ENCODE data around the gene PLB1.

The PLB1 gene

DNA sequence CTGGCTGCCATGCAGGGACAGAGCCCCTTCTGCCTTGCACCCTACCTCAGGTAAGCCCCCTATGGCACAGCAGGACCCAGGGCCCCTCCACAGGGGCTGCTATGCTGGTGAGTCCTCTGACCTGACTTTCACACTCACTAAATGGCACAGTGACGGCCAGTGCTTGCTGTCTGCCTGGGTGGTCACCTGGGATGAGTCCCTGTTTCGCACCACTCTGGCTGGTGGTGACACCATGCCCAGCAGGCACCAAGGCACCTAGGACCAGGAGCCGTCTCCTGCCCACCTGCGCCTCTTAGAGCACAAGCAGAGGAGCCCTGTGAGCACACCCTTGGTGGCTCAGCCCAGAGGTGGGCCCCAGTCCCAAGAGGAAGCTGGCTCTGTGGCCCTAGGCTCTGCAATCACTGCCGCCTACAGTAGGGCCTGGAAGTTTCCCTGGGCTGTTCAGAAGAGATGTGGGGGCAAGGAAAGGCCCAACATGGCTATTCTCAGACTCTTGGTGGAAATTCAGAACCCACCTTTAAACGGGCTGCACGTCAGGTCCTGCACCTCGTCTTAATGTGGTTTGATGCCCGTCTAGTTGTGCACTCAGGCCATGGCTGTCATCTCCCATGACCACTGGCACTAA, 96.0 kb downstream of the PLB1 start:
- no peak for DNase-seq (ENCODE audit: low read depth in 2 of 2)

DNA sequence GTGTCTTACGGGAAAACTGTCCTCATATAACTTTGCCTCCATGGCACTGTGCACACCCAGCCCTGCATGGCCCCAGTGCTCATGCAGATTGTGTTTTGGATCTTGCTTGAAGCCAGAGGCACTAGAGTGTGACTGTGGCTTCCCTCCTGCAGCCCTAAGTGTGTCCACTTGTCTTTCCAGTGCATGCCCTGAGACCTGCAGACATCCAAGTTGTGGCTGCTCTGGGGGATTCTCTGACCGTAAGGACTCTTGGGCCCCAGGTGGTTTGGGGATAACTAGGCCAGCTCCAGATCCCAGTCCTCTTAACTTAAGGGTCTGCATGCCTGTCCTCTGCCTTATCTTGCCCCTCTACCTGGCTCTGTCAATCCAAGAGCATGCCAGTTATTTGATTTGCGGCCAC, 96.6 kb downstream of the PLB1 start:
- no peak for DNase-seq (ENCODE audit: low read depth in 2 of 2)

DNA sequence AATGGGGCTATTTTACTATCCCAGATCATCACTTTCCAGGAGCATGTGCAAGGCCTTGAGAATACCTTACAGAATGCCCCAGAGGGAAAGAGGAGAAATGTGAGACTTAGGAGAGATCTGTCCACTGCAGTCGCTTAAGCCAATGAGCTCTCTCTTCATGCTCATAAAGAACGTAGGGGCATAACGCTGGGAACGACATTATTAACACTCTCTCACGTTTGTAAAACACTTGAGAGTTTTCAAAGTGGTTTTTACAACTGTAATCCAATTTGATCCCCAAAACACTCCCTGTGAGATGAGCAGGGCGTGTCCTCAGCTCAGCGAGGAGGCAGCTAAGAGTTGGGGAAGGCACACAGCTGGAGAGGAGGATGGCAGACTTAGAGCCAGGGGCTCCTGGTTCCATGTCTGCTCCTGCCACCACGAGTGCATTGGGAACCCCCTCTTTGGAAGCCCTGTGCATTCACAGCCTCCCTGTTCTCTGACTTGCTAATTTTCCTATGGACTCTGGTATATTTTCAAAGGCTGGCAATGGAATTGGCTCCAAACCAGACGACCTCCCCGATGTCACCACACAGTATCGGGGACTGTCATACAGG, 97.4 kb downstream of the PLB1 start:
- no peak for DNase-seq (ENCODE audit: low read depth in 2 of 2)

DNA sequence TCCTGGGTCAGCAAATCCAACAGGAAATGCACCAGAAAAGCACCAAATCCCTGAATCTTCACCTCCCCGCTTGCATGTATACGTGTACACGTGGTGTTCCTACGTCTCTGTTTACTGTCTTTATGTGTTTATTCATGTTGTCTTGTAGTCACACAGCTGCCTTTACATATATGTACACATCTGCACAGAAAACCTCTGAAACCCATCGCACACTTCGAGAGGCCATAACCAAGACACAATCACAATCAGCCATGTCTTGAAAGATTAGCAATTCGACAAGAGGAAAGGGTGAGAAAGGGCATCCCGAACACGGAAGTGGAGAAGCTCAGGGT, 98.1 kb downstream of the PLB1 start:
- no peak for DNase-seq (ENCODE audit: low read depth in 2 of 2)

DNA sequence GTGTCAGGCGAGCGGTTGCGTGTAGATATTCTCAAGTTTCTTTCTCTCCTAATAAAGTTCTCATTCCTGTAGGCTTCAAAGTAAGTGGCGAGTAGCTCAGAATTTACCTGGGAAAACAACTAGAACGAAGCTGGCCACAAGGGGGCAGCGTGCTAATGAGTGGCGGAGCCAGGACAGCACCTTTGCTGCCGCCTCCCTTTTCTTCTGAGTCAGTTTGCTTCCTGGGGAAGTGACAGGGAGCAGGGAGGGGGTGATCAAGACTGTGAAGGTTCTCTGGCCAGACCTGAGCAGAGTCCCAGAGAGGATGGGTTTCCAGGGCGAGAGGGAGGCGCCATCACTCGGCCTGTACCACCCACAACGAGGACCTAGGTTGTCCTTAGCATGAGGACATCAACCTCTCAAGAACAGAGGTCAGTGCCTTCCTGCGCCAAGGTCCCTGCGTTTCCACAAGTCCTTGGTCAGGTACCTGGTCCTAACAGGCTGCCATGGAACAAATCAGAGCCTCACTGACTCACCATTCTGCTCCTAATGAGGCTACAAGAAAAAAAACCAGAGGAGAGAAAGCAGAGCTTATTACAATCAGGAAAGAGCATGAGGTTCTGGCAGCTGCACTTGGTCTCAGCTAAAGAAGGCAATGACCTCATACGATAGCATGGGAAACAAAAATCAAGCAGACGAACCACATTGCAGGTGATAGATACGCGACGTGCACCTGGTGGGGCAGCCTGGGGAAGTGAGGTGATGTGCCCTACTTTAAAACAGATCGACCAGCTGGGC, 98.7 kb downstream of the PLB1 start:
- peak; percentile 68 to 83 for DNase-seq (ENCODE audit: low read depth in 2 of 2)

DNA sequence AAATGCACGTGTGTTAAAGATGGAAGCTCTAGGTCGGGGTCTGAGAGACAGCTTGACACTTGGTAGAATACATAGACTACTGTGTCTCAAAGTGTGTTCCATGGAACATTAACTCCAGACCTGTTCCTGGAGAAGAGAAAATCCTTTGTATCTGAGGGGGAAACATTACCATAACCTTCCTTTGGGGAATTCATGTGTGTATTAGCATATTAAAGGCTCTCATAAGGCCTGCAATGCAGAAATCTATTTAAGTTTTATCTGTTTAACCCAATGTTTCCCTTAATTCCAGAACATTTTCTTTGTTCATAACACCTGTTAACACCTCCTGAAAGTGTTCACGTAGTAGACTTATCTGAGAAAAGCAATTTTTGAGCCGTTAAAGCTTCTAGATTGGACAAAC, 99.5 kb downstream of the PLB1 start:
- DNase-seq (ENCODE audit: low read depth in 2 of 2), result no peak

DNA sequence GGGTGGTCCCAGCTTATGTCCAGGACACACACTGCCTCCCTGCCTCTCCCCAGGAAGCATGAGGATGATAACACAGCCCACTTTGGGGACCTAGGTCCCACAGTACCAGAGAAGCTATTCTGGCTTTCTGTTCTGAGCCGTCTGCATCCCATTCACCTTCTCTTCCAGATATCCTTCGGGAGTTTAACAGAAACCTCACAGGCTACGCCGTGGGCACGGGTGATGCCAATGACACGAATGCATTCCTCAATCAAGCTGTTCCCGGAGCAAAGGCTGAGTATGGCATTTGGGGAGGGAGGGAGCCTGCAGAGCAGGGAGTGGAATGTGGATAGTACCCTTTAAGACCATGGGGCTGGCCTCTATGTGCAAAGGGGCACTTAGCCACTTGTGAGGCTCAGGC, 102.6 kb downstream of the PLB1 start:
- DNase-seq (ENCODE audit: low read depth in 2 of 2), result no peak

DNA sequence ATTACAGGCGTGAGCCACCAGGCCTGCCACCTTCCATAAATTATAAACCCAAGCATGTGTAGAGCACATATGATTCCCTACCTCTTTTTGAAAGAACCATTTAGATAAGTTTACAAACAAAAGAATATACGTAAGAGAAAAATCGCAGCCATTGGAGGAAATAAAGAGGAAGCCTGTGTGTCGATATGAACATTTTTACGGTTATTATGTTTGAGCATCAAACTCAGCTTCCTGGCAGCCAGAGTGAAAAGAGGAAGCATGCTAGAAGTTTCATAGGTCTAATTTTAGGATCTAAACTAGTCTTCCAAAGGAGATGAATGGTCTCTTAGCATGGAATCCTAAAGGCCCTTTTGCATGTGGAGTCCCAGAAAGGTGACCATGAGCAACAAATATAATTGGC, 104.3 kb downstream of the PLB1 start:
- no peak for DNase-seq (ENCODE audit: low read depth in 2 of 2)

DNA sequence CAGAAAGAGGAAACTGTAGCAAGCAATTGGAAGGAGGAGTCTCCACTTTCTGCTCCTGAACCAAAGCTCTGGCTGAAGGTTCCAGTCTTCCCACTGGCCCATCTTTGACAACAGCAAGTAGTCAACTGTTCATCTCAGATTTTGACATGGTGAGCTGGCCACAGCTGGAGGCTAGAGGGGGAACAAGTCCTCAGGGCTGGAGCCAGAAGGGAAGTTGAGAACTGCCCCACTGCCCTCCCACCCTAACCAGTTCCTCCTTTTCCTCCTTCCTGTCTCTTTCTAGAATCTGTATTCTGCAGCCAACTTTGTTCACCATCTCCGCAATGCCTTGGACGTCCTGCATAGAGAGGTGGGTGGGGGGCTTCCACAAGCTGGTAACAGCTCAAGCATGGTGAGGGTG, 105.8 kb downstream of the PLB1 start:
- DNase-seq (ENCODE audit: low read depth in 2 of 2), result no peak

DNA sequence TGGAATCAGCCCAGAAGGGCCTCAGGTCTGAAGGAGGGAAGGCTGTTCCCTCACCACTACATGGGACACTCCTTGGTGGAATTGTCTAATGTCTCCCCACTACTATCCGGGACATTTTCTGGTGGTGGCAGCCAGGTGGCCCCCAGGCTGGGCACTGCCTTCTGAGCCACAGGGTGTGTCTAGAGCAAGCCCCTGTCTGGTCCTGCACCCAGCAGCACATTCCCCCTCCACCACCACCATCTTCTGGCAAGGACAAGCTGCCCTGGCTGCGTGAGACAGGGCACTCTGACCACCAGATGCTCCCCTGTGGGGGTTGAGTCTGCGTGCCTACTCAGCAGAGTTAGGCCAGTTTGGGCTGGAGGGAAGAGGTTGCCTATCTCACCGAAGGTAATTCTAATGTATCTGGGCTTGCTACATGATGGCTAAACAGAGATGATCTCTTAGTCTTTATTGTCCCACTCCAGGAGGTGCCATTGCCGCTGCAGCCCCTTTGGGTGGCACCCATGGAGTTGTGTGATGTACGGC, 106.3 kb downstream of the PLB1 start:
- DNase-seq (ENCODE audit: low read depth in 2 of 2), result no peak

DNA sequence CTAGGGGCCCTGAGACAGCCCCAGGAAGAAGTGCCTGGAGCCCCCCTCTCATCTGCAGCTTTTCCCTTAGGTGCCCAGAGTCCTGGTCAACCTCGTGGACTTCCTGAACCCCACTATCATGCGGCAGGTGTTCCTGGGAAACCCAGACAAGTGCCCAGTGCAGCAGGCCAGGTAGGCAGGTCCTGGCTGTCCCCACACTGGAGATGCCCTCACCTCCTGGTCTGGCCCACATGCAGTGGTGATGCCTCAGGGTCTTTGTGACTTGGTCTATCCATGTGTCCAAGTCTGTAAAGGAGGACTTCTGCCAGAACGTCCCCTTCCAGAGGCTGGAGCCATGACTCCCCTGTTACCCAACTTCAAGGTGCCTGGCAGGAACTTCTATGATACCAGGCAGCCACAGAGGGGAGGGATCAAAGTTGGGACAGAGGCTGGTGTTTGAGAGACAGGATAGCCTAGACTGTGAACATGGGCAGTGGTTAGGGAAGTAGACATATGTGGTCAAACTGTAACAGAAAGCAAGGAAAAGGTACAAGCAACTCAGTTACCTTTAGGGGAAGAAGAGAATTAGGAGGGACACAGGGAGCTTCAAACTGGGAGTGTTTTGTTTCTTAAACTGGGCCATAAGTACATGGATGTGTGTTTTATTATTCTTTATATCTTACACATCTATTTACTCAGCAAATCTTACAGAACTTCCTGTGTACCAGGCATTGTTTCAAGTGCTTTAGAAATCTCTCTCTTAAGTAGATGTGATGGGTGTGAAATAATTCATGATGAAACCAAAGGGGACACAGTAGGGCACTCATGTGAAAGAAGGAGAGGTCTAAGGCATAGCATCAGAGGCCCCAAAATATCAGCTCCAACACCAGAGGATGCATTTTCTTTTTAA, 107.1 kb downstream of the PLB1 start:
- no peak for DNase-seq (ENCODE audit: low read depth in 2 of 2)

DNA sequence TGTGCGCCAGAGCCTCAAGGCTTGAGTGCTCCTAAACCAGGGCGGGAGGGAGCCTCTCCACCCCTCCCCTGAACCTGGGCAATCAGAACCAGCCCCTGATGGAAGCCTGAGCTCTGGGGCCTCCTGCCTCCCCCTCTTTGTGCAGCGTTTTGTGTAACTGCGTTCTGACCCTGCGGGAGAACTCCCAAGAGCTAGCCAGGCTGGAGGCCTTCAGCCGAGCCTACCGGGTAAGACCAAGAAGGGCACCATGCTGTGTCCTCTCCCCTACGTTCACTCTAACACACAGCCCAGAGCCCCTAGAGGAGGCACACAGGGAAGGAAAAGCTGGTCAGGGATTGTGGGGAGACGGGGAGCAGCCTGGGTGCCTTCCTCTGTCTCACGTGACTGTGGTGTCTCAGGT, 108.0 kb downstream of the PLB1 start:
- no peak for DNase-seq (ENCODE audit: low read depth in 2 of 2)

DNA sequence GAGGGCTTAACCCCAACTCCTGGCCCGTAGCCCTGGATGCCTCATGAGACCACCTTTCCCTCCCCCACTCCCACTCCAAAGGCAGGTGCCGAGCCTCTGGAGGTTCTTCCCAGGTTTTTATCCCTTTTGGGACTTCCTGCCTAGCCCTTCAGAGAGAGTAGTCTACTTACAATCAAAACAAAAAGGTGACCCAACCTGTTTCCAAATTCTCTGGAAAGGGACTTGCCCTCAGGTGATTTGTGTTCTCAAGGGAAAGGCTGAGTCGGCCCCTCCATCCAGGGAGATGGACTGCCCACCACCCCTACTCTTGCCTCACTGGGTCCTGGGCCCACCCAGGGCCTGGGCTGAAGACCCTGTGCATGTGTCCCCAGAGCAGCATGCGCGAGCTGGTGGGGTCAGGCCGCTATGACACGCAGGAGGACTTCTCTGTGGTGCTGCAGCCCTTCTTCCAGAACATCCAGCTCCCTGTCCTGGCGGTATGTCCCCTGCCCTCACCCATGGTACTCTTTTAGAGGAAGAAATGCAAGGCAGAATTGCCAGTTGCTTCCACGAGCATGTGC, 108.5 kb downstream of the PLB1 start:
- DNase-seq (ENCODE audit: low read depth in 2 of 2), result no peak

DNA sequence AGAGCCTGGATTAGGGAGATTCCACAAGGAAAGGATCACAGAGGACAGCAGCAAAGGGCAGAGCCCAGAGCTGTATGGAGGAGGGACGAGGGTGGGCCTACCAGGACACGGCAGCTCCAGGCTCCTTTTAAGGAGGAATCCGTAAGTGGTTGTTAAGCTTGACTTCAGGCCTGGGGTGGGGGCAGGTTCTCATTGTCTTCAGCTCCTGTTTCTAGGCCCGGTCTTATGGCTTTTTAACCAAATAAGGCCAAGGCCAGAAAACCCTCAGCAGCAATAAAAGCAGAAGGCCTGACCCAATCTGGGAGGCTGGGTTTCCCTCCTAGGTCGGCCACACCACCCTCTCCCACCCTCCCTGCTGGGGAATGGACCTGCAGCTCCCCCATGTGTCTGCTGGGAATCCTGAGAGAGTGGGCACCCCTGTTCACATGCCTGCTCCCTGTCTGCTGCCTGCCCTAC, 111.2 kb downstream of the PLB1 start:
- DNase-seq (ENCODE audit: low read depth in 2 of 2), result no peak

DNA sequence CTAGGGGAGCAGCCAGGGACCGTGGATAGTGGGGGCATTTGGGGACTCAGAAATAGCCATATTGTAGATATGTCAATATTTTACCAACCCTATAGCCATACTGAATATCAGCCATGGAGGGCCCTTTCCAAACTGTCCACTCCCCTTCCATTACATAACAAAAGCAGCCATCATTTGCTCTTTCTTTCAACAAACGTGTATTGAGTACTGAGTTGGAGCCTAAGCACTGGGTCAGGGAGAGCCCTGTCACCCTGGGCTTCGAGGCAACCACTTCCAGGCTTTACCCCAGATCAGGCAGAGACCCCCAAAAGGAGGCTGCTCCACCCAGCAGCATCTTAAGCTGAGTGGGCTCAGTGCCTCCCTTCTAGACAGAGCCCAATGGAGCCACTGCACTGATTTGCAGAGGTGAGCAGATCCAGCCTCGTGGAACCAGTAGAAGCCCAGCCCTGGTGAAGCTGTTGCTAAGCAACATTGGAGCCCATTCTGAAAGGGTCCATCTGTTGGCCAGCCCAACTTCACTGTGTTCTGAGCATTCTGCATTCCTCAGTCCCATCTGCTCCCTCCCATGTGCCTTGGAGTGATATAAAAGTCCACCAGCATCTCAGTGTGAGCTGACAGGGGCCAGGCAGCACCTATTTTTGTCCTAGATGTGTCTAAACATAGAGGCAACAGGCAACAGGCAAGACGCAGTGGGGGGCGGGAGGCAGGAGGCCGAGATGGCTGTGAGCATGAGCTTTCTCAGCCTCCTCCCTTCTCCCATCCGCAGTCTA, 112.1 kb downstream of the PLB1 start:
- no peak for DNase-seq (ENCODE audit: low read depth in 2 of 2)

DNA sequence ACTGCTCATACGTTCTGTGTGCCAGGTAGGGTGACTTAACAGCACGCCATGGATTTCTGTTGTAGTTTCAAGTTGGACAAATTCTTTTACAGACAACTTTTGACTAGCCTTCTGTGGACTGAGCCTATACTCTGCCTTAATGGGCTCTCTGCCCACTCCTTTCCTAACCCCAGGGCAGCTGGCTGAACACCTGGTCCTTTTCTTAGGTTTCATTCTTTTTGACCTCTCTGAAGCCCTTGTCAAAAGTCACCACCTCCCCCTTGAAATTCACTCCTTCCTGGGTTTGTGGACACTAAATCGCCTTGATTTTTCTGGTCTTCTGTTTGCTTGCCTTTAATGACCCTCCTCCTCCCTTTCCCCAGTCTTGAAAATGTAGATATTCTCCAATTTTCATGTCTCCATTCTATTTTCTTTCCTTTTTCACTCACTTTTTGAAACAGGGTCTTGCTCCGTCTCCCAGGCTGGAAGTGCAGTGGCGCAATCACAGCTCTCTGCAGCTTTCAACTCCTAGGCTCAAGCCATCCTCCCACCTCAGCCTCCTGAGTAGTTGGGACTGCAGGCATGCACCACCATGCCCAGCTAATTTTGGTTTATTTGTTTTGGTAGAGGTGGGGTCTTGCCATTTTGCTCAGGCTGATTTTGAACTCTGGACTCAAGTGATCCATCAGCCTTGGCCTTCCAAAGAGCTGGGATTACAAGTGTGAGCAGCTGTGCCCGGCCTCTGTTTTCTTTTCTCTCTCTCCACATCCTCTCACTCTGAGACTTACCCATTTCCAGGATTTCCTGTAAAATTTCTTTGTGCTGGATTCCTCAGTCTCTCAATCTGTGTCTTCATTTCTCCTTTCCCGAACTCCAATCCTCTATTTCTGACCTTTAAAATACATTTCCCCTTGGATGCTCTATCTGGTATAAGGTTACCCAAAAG, 112.9 kb downstream of the PLB1 start:
- no peak for DNase-seq (ENCODE audit: low read depth in 2 of 2)

DNA sequence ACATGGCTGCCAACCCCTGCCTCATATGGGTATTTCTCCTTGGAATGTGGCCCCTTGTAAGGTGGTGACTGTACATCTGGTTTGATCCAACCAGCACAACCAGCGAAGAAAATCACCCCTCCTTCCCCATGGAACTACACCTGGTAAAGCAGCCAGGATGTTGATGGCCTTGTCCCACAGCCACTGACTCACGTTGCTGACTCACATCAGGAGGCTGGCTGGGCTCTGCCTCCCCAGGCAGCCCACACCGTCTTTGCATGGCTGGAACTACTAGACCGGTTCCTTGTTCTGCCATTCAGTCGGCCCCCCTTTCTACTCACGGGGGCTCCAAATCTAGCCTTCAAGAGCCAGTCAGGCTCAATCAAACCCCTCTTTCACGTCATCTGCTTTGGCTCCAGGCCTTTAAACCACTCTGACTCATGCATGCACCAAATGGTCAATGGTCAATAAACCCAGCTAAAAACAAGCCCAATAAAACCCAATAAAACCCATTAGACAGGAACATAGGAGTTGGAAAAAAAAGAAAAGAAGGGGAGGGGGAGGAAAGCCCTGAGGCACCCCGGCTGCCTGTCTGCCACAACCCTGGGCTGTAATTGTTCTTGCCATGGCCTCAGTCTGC, 114.8 kb downstream of the PLB1 start:
- DNase-seq (ENCODE audit: low read depth in 2 of 2), result peak in 1 of 2 donors; percentile 59

DNA sequence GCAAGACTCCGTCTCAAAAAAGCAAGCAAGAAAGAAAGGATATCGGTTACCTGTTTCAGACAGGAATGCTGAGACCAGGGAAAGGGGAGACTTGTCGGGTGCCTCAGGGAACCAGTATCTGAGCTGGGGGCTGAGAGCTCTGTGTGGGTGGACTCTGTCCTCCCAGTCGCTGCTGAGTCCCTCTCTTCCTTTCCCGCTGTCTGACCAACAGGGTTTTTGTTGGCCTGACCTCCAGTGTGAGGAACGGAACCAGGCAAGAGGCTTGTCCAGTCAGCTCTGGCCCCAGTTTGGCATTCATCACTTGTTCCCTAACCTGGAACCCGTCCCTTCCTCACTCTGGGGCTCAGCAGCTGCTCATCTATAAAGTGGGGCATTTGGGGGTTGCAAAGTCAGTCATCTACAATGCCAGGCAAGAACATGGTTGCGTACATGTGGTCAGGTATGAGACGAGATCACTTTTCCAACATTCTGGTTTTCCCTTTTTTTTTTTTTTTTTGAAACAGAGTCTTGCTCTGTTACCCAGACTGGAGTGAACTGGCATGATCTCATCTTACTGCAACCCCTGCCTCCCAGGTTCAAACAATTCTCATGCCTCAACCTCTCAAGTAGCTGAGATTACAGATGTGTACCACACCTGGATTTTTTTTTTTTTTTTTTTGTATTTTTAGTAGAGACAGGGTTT, 116.4 kb downstream of the PLB1 start:
- DNase-seq (ENCODE audit: low read depth in 2 of 2), result no peak

DNA sequence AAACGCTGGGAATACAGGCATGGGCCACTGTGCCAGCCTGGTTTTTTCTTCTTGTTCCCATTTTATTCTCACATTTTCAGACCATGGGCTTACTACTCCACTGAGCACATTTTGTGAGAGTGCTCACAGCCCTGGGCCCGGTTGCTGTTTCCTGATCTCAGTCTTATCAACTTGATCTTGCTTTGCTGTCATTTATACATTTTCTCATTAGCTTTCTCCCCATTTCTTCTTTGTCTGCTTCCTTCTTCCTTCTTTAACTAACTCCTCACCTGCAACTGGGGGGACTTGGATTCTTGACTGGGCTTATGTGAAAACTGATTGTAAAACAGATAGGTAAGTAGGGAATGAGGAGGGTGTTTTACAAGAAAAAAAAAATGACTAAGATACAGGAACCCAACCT, 117.3 kb downstream of the PLB1 start:
- no peak for DNase-seq (ENCODE audit: low read depth in 2 of 2)

Data from stimulated activated CD4-positive, alpha-beta T cell treated with anti-CD3 and anti-CD28 coated beads, Interleukin-15, amount 100 ng/mL, for 48 hours (primary cell).